Uterus (tissue), 4 donors: ENCODE results near the gene COPE. TPM values are rescaled to one million over a fixed set of nuclear protein-coding genes. Genes with fewer than 3 reads are reported as not detected.
"Not testable (repeated sequence)": the region's sequence is repeated elsewhere in the genome, so short reads cannot be mapped to it uniquely, and the experiment has no call there.

ENCODE experiments used
- DNase-seq, 2 donors: peaks; one replicate each; pipeline ENCODE4 v3.0.0-alpha.2; 2019 to 2020
- H3K27ac ChIP-seq, 2 donors: fragments of 200-600 bp; sonication (generic); 1 replicate in 1 of 2; 2 replicates in 1 of 2; pipeline ENCODE4 v1.5.1; 2016 to 2018
- H3K27me3 ChIP-seq, 2 donors: fragments of 200-600 bp; sonication (generic); one replicate each; pipeline ENCODE4 v1.5.1; 2018 to 2019; ENCODE audit warnings: control low read depth in 1 of 2
- H3K36me3 ChIP-seq, 2 donors: fragments of 200-600 bp; sonication (generic); one replicate each; pipeline ENCODE4 v1.5.1; 2019; ENCODE audit warnings: control low read depth in 1 of 2
- H3K4me1 ChIP-seq, 2 donors: fragments of 200-600 bp; sonication (generic); one replicate each; pipeline ENCODE4 v1.5.1; 2018 to 2019; ENCODE audit warnings: control low read depth in 1 of 2
- H3K4me3 ChIP-seq, 2 donors: fragments of 200-600 bp; sonication (generic); 1 replicate in 1 of 2; 2 replicates in 1 of 2; pipeline ENCODE4 v1.5.1; 2018 to 2019; ENCODE audit warnings: mild to moderate bottlenecking in 1 of 2
- H3K9me3 ChIP-seq, 2 donors: fragments of 200-600 bp; sonication (generic); one replicate each; pipeline ENCODE4 v1.5.1; 2019; ENCODE audit warnings: control low read depth in 1 of 2
- POLR2A ChIP-seq, 2 donors: fragments of 450-650 bp; IDR thresholded peaks; one replicate each; pipeline ENCODE4 v1.6.1; 2016; ENCODE audit warnings: antibody characterized with exemption in 2 of 2, mild to moderate bottlenecking in 1 of 2, moderate library complexity in 1 of 2
- intact Hi-C: fragments of 100-400 bp; cut with DNase I; formaldehyde crosslinking; loops from one replicate; pipeline ENCODE4 v1.15.1; 2023; ENCODE audit warnings: low total_unique reads
- total RNA-seq, 4 donors: library from RNA; depleted of rRNA in 3 of 4; stranded (reverse); fragments of >200 nt in 3 of 4; gene quantifications; one replicate each; pipeline versions ENCODE4 v1.1.0 to v1.2.4, GENCODE V29; 2014 to 2023
- TF ChIP-seq, protein P1 (sequence below), 4 experiments: fragments of 200-600 bp in 2 of 4; fragments of 450-650 bp in 2 of 4; sonication (generic) in 2 of 4; IDR thresholded peaks; one replicate each; pipeline ENCODE4 v1.5.1; 2016 to 2019; ENCODE audit warnings: antibody characterized with exemption in 4 of 4, mild to moderate bottlenecking in 2 of 4, moderate library complexity in 1 of 4
- donor health status: DM: yes; HTN: yes; CAD: no.

The COPE gene
- total RNA-seq, 4 donors from 2014 or later: 93.7 to 190 (median 134) TPM

DNA sequence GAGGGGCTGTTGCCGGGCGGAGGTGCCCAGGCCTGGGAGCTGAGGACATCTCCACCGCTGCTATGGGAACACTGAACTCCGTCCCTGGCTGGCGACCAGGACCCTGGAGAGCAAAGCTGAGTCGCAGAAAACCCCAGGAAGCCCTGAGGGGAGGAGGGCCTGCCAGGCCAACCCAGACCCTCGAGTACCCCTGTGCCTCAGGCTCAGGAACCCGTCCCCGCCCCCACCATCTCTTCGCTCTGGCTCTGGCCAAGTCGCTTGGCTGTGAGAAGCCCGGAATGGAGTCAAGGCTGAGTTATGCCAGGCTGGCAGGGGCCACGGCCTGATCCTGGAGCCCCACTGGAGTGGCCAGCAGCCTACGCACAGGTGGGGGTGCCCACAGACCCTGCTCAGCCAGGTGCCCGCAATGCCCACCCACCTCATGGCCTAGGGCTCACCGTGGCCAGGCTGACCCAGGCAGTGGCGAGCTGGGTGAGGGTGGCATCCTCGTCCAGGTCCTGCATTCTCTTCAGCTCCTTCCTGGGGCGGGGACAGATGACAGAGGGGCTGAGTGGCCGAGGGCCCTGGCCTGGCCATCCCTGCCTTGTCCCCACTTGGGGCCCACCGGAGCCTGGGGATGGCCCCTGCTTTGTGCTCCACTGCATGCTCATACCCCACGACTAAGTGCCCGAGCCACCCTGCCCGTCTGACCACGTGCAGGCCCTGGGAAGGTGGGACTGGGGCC, 14.7 kb downstream of the COPE start:
- TF ChIP-seq, protein P1, sequence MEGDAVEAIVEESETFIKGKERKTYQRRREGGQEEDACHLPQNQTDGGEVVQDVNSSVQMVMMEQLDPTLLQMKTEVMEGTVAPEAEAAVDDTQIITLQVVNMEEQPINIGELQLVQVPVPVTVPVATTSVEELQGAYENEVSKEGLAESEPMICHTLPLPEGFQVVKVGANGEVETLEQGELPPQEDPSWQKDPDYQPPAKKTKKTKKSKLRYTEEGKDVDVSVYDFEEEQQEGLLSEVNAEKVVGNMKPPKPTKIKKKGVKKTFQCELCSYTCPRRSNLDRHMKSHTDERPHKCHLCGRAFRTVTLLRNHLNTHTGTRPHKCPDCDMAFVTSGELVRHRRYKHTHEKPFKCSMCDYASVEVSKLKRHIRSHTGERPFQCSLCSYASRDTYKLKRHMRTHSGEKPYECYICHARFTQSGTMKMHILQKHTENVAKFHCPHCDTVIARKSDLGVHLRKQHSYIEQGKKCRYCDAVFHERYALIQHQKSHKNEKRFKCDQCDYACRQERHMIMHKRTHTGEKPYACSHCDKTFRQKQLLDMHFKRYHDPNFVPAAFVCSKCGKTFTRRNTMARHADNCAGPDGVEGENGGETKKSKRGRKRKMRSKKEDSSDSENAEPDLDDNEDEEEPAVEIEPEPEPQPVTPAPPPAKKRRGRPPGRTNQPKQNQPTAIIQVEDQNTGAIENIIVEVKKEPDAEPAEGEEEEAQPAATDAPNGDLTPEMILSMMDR (IDR thresholded peaks at IDR 0.05): no peak
- TF ChIP-seq POLR2A (IDR thresholded peaks at IDR 0.05): no peak
- DNase-seq: no peak

GRCh38 chr19:18903156-18904037, 15.8 kb downstream of the COPE start:
- no peaks in the 10 kb centered on the region for H3K36me3 ChIP-seq
- intact Hi-C loops: no loop called here
- H3K27ac ChIP-seq: no peak overlapping the region
- no peak overlapping the region for H3K4me3 ChIP-seq
- H3K4me1 ChIP-seq: no peaks in the 10 kb centered on the region
- DNase-seq: no peak
- TF ChIP-seq, protein P1 (IDR thresholded peaks at IDR 0.05): no peak
- no peak for TF ChIP-seq POLR2A (IDR thresholded peaks at IDR 0.05)
- H3K9me3 ChIP-seq: no peaks in the 10 kb centered on the region
- H3K27me3 ChIP-seq: no peaks in the 10 kb centered on the region

More for the DNA sequence above, 14.7 kb downstream of the COPE start:
- intact Hi-C loops: no loop called here
- Histone ChIP-seq H3K9me3 (no peaks in the 10 kb centered on the region), H3K36me3 (no peaks in the 10 kb centered on the region), H3K4me1 (no peaks in the 10 kb centered on the region), H3K27me3 (no peaks in the 10 kb centered on the region), H3K4me3 (no peak overlapping the region), H3K27ac (no peak overlapping the region)

GRCh38 chr19:18902519-18902918, 16.7 kb downstream of the COPE start:
- H3K4me1 ChIP-seq, intact Hi-C loops, DNase-seq, H3K27ac ChIP-seq, H3K9me3 ChIP-seq, H3K27me3 ChIP-seq, H3K36me3 ChIP-seq, H3K4me3 ChIP-seq: not testable (repeated sequence)

DNA sequence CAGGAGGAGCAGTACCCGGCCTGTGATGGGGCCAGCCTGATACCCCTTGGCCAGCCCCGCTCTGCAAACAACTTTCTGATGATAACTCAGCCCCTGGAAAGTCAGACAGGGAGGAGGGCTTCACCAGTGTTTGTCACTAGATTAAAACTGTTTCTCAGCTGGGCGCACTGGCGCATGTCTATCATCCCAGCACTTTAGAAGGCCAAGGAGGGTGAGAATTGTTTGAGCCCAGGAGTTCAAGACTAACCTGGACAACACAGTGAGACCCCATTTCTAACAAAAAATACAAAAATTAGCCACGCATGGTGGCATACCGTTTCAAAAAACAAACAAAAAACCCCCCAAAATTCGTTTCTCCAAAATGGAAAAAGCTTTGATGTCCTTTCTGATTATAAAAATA, 17.7 kb downstream of the COPE start:
- H3K9me3 ChIP-seq: no peaks in the 10 kb centered on the region
- intact Hi-C loops: no loop called here
- H3K4me3 ChIP-seq: no peak overlapping the region
- no peaks in the 10 kb centered on the region for H3K36me3 ChIP-seq
- no peak overlapping the region for H3K27ac ChIP-seq
- no peak for DNase-seq
- no peak for TF ChIP-seq POLR2A (IDR thresholded peaks at IDR 0.05)
- TF ChIP-seq, protein P1 (IDR thresholded peaks at IDR 0.05): no peak
- no peaks in the 10 kb centered on the region for H3K27me3 ChIP-seq
- H3K4me1 ChIP-seq: peaks cover 0 to 3% of the 10 kb centered on the region in 2 donors

- intact Hi-C loops: no loop called here
Observed at GRCh38 chr19:18900700-18901481, 18.3 kb downstream of the COPE start.

More at GRCh38 chr19:18900700-18901481, 18.3 kb downstream of the COPE start:
- Histone ChIP-seq H3K27ac (no peak overlapping the region), H3K4me1 (peaks cover 0 to 7% of the 10 kb centered on the region in 2 donors), H3K27me3 (no peaks in the 10 kb centered on the region), H3K4me3 (no peak overlapping the region), H3K9me3 (no peaks in the 10 kb centered on the region), H3K36me3 (no peaks in the 10 kb centered on the region)
- DNase-seq: no peak
- TF ChIP-seq POLR2A (IDR thresholded peaks at IDR 0.05): no peak
